ENCODE results near the gene ABCC4.

DNA sequence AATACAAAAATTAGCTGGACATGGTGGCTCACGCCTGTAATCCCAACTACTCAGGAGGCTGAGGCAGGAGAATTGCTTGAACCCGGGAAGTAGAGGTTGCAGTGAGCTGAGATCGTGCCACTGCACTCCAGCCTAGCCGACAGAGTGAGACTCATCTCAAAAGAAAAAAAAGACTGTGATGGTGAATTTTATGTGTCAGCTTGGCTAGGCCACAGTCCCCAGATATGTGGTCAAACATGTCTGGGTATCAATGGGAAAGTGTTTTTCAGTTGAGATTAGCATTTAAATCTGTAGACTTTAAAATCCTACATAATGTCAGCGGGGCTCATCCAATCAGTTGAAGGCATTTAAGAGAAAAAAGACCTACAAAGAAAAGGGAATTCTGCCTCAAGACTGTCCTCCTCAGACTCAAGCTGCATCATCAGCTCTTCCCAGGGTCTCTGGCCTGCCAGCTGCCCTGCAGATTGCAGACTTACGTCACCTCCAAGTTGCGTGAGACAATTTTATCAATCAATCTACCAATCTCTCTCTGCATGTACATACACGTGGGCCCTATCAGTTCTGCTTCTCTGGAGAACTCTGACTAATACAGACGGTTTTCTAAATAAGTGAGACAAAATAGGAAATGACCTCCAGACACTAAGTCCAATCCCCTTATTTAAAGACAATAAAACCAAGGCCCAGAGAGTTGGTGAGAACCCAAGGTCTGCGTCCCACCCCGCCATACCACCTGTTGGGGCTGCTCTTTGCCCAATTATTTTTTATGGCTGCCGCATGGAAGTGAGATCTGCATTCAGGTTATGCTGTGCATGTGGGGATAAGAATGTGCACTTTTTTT lies 99.2 kb downstream of the ABCC4 start:
- TF ChIP-seq, protein P1, sequence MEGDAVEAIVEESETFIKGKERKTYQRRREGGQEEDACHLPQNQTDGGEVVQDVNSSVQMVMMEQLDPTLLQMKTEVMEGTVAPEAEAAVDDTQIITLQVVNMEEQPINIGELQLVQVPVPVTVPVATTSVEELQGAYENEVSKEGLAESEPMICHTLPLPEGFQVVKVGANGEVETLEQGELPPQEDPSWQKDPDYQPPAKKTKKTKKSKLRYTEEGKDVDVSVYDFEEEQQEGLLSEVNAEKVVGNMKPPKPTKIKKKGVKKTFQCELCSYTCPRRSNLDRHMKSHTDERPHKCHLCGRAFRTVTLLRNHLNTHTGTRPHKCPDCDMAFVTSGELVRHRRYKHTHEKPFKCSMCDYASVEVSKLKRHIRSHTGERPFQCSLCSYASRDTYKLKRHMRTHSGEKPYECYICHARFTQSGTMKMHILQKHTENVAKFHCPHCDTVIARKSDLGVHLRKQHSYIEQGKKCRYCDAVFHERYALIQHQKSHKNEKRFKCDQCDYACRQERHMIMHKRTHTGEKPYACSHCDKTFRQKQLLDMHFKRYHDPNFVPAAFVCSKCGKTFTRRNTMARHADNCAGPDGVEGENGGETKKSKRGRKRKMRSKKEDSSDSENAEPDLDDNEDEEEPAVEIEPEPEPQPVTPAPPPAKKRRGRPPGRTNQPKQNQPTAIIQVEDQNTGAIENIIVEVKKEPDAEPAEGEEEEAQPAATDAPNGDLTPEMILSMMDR (IDR thresholded peaks at IDR 0.05) = no peak
- no peak for TF ChIP-seq POLR2A (IDR thresholded peaks at IDR 0.05)
